ENCODE measurements around the gene SPARCL1. TPM values are rescaled to one million over a fixed set of nuclear protein-coding genes. Genes with fewer than 3 reads are reported as not detected.
"Not testable (repeated sequence)": the region's sequence is repeated elsewhere in the genome, so short reads cannot be mapped to it uniquely, and the experiment has no call there.

The SPARCL1 gene
- total RNA-seq, 1 donor from 2014 or later: not detected

DNA sequence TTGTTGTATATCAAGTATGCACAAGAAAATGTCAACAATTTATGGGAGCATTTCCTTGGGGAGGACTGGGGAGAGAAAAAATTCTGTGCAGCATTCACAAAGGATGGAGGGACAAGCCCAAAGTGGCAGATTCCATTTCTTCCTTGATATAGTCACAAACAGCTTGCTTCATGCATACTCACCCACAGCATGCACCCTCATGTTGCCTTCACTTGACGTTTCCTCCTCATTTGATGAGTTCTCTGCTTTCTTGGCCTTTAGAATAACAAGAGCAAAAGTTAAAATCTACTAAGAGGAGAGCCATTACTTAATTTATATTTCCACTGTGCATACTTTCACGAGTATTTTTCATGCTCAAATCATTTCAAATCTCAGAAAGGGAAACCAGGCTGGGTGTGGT is 37.7 kb downstream of the SPARCL1 start:
- TF ChIP-seq, protein P1, sequence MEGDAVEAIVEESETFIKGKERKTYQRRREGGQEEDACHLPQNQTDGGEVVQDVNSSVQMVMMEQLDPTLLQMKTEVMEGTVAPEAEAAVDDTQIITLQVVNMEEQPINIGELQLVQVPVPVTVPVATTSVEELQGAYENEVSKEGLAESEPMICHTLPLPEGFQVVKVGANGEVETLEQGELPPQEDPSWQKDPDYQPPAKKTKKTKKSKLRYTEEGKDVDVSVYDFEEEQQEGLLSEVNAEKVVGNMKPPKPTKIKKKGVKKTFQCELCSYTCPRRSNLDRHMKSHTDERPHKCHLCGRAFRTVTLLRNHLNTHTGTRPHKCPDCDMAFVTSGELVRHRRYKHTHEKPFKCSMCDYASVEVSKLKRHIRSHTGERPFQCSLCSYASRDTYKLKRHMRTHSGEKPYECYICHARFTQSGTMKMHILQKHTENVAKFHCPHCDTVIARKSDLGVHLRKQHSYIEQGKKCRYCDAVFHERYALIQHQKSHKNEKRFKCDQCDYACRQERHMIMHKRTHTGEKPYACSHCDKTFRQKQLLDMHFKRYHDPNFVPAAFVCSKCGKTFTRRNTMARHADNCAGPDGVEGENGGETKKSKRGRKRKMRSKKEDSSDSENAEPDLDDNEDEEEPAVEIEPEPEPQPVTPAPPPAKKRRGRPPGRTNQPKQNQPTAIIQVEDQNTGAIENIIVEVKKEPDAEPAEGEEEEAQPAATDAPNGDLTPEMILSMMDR (IDR thresholded peaks at IDR 0.05; ENCODE audit: partially characterized antibody, unreplicated experiment): no peak
- Mint-ChIP-seq H3K27me3 (ENCODE audit: unreplicated experiment) (no peaks in the 10 kb centered on the region), H3K4me1 (ENCODE audit: low read depth, unreplicated experiment) (no peaks in the 10 kb centered on the region), H3K36me3 (ENCODE audit: unreplicated experiment) (no peaks in the 10 kb centered on the region), H3K9me3 (ENCODE audit: unreplicated experiment) (no peaks in the 10 kb centered on the region), H3K27ac (ENCODE audit: unreplicated experiment) (no peak overlapping the region), H3K4me3 (ENCODE audit: unreplicated experiment) (no peak overlapping the region)
- no peak for DNase-seq

DNA sequence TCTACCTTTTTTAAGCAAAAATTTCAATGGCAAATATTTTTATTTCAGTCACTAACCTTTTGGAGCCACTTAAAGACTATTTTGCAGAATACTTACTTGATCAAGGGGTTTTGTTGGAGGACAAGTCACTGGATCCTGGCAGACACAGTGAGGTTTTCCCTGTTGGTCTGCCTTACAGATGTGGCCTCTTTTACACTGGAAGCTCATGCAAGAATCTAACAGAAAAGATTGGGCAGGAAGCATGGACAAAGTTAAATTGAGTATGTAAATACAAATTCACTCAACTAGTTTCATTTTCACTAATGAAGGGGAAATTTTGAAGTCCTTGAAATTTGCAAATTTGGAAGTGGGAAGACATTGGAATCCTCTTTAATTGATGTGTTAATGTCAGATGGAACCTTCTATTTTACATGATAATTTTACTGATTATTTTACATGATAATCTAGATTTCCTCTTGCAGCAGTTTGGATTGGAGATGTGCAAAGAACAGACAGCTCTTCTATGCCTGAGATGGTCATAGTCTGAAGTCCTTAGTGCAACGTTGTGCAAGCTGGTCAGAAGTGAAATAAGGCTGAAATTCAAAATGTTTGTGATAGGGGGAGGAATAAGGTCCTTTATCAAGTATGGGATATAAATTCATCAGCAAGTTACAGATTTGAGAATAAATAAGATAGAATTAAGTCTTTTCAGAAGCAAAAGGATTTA is 38.4 kb downstream of the SPARCL1 start:
- TF ChIP-seq, protein P1 (IDR thresholded peaks at IDR 0.05; ENCODE audit: partially characterized antibody, unreplicated experiment): no peak
- Mint-ChIP-seq H3K36me3 (ENCODE audit: unreplicated experiment) (no peaks in the 10 kb centered on the region), H3K27ac (ENCODE audit: unreplicated experiment) (no peak overlapping the region), H3K9me3 (ENCODE audit: unreplicated experiment) (no peaks in the 10 kb centered on the region), H3K4me3 (ENCODE audit: unreplicated experiment) (no peak overlapping the region), H3K27me3 (ENCODE audit: unreplicated experiment) (no peaks in the 10 kb centered on the region), H3K4me1 (ENCODE audit: low read depth, unreplicated experiment) (no peaks in the 10 kb centered on the region)
- DNase-seq: no peak

- no peak for DNase-seq
- Mint-ChIP-seq H3K36me3 (ENCODE audit: unreplicated experiment) (no peaks in the 10 kb centered on the region), H3K27me3 (ENCODE audit: unreplicated experiment) (no peaks in the 10 kb centered on the region), H3K9me3 (ENCODE audit: unreplicated experiment) (no peaks in the 10 kb centered on the region), H3K27ac (ENCODE audit: unreplicated experiment) (no peak overlapping the region), H3K4me1 (ENCODE audit: low read depth, unreplicated experiment) (no peaks in the 10 kb centered on the region), H3K4me3 (ENCODE audit: unreplicated experiment) (no peak overlapping the region)
- TF ChIP-seq, protein P1 (IDR thresholded peaks at IDR 0.05; ENCODE audit: partially characterized antibody, unreplicated experiment): no peak
Observed at GRCh38 chr4:87489678-87490077, 39.5 kb downstream of the SPARCL1 start.

DNA sequence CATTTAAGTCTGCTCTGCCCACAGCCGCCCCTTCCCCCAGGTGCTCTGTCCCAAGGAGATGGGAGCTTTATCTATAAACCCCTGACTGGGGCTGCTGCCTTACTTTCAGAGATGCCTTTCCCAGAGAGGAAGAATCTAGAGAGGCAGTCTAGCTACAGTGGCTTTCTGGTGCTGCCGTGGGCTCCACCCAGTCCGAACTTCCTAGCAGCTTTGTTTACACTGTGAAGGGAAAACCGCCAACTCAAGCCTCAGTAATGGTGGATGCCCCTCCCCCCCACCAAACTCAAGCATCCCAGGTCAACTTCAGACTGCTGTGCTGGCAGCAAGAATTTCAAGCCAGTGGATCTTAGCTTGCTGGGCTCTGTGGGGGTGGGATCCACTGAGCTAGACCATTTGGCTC is 40.5 kb downstream of the SPARCL1 start:
- H3K4me3 Mint-ChIP-seq (ENCODE audit: unreplicated experiment); H3K4me1 Mint-ChIP-seq (ENCODE audit: low read depth, unreplicated experiment); DNase-seq; H3K27me3 Mint-ChIP-seq (ENCODE audit: unreplicated experiment); H3K36me3 Mint-ChIP-seq (ENCODE audit: unreplicated experiment); H3K9me3 Mint-ChIP-seq (ENCODE audit: unreplicated experiment); H3K27ac Mint-ChIP-seq (ENCODE audit: unreplicated experiment): not testable (repeated sequence)

- not testable (repeated sequence) for H3K36me3 Mint-ChIP-seq (ENCODE audit: unreplicated experiment); H3K9me3 Mint-ChIP-seq (ENCODE audit: unreplicated experiment); H3K27ac Mint-ChIP-seq (ENCODE audit: unreplicated experiment); H3K4me3 Mint-ChIP-seq (ENCODE audit: unreplicated experiment); H3K4me1 Mint-ChIP-seq (ENCODE audit: low read depth, unreplicated experiment); DNase-seq; H3K27me3 Mint-ChIP-seq (ENCODE audit: unreplicated experiment)
Observed at GRCh38 chr4:87483247-87483646, 45.9 kb downstream of the SPARCL1 start.

- Mint-ChIP-seq H3K9me3 (ENCODE audit: unreplicated experiment) (no peaks in the 10 kb centered on the region), H3K4me3 (ENCODE audit: unreplicated experiment) (no peak overlapping the region), H3K27ac (ENCODE audit: unreplicated experiment) (no peak overlapping the region), H3K36me3 (ENCODE audit: unreplicated experiment) (no peaks in the 10 kb centered on the region), H3K27me3 (ENCODE audit: unreplicated experiment) (no peaks in the 10 kb centered on the region), H3K4me1 (ENCODE audit: low read depth, unreplicated experiment) (no peaks in the 10 kb centered on the region)
- TF ChIP-seq, protein P1 (IDR thresholded peaks at IDR 0.05; ENCODE audit: partially characterized antibody, unreplicated experiment): no peak
- DNase-seq: no peak
Observed at GRCh38 chr4:87481377-87481776, 47.8 kb downstream of the SPARCL1 start.
